GM21423 (cell line): ENCODE results near the gene BLACAT1.
"Not testable (repeated sequence)": the region's sequence is repeated elsewhere in the genome, so short reads cannot be mapped to it uniquely, and the experiment has no call there.

ENCODE experiments used
- ATAC-seq: cut with Tn5 transposase; IDR thresholded peaks from one replicate; pipeline ENCODE4 v1.9.1; 2021; ENCODE audit warnings: mild to moderate bottlenecking, moderate library complexity; ENCODE audit not compliant: unreplicated experiment

Gene BLACAT1

DNA sequence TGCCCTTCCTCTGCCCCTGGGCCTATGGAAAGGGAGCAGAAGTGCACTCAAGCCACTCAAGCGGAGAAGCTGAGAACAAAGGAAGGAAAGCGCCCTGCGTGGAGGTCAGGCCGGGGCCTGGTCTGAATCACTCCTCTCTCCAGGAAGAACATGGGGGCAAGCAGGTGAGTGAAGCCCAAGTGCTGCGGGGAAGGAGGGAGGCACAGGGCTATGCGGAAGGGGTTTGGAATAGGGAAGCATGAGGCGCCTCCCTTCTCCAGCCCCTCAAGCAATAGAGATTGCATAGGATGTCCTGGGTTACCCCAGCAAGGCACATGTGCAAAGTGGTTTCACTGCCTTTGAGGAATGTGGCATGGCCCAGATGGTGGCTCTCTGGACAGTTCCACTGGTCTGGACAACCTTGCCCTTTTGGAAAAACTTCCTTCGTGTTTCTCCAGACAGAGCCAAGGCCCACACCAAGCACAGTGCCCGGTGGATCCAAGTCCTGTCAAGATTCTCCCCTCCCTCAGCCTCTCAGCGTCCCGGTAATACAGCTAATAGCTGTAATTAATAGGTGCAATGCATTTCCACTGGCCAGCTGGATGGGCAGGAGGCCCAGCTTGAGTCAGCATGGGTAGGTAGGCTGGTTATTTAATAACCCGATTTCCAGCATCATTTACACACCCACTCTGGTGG, 13.7 kb downstream of the BLACAT1 start:
- no peak for ATAC-seq

DNA sequence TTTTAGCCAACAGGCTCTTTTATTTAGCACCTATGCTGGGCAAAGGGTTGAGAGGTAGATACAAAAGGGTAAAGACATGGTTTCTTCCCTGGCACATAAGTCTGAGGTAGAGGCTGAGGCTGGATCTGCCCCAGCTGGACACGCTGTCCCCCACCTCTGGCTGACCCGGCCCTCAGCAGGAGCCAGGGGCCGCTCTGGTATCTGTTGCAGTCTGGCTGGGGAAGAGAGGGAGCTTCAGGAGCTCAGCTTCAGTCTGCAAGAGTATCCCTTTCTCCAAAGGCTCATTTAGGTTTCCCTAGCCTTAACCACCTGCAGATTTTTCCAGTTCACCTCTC, 14.2 kb downstream of the BLACAT1 start:
- no peak for ATAC-seq

DNA sequence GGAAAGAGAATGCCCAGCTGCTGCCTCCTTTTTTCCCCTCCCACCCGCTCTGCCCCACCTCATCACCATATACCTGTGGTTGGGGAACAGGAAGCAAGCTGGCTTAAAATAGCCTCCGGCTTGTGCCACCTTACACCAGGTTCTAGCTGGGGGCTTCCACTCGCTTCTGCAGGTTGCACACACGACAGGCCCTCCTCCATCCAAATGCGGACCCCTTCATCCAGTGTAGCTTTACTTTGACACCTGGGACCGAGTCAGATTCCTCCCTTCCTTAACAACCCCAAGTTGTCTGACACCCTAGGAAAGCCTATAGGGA, 14.6 kb downstream of the BLACAT1 start:
- no peak for ATAC-seq

DNA sequence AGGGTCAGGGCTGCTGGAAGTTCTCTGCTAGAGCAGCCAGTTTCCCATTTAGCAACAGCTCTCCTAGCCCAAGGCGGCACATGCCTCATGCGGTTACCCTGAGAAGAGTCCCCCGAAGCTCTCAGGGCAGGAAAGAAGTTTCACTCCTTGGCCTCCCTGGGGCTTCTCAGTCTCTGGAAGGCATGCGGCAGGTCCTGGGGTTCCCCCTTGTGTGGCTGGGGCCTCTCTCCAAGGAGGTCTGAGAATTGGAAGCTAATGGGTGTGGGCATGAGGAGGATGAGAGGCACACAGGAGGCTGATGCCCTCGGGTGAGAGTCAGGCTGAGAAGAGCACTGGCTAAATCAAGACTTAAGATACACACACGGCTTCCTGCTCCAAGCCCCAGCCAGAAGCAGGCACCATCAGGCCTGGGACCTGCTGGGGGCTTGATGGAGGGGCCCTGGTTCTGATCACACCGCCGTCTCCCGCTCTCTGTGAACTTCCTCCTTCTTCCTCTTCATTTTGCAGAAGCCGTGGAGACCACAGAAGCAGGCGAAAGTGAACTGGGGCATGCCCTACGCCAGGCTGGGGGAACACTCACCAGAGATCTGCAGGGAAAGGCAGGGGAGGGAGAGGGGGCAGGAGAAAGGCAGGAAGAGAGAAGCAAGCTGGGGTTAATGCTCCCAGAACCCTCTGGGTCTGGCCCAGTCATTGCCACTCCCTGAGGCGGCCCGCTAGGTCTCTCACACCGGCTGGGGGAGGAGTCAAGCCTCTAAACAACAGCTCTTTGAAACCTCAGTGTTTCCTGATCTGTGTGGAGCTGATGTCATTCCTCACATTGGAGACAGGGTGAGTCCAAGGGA, 15.1 kb downstream of the BLACAT1 start:
- ATAC-seq, result peak; percentile 86

DNA sequence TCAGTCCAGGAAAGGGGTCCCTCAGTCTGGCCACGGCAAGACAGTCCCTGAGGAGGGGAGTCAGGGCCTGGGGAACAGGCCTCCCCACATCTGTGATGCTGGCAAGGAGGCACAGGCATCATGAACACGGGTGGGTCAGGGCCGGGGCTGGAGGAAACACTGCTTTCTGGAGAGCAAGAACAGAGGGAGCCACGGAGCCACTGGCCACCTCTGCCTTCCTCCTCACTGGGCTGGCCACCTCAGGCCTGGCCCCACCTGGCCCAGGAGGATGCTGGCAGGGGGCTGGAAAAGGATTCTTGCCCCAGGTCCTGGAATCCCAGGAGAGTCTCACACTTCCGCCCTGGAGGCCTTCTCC, 15.7 kb downstream of the BLACAT1 start:
- no peak for ATAC-seq

DNA sequence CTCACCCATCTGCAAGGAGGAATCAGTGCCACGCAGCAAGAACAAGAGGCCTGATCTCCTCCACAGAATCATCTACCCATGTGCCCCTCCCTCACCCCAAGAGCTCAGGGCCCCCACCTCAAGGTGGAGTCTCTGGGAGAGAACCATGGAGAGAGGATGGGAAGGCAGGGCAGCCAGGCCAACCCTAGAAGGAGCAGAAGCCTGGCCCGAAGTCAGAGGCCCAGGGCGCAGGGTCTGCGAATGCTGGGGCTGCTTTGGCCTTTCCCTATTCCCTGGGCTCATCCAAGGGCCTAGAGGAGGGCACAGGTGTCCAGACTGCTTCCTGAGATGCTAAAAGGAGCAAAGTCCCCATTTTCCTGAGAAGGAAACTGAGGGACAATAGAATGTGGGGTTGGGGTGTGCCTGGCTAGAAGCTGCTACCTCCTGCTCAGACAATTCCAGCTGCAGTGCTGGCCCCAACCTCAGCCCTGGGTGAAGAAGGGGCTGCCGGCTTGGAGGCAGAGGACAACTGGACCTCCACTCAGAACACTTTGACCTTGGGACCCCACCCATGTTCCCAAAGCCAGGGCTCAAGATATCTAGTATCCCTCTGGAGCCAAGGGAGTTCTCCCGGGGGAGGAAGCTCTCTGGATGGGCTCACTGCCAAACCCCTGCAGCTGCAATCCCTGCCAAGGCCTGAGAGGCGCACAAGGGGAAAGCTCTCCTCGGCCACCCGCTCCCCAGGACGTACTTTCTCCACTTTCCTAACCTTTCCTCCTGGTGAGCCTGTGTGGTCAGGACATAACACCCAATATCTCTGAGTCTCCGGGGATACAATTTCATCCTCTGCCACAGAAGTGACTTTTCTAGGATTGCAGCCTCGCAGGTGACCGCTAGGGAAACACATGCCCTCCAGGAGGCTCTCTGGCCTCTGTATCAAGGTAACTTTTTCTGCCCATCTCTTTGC, 17.4 kb downstream of the BLACAT1 start:
- ATAC-seq, result no peak

DNA sequence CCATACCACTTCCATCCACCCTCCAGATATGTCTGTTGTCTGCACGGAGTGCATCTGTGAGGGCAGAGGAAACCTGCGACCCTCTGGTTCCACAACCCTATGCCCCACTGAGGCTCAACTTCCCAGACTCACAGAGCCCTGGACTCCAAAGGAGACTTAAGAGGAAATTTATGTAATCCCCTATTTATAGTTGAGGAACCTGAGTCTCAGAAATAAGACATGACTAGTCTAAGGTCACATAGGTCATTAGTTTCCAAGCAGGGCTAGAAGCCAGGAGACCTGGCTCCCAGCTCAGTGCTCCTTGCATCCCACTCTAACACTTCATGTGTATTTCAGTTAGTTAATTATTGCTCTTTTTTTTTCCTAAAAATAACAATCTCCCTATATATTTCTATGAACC, 18.3 kb downstream of the BLACAT1 start:
- ATAC-seq, result no peak

DNA sequence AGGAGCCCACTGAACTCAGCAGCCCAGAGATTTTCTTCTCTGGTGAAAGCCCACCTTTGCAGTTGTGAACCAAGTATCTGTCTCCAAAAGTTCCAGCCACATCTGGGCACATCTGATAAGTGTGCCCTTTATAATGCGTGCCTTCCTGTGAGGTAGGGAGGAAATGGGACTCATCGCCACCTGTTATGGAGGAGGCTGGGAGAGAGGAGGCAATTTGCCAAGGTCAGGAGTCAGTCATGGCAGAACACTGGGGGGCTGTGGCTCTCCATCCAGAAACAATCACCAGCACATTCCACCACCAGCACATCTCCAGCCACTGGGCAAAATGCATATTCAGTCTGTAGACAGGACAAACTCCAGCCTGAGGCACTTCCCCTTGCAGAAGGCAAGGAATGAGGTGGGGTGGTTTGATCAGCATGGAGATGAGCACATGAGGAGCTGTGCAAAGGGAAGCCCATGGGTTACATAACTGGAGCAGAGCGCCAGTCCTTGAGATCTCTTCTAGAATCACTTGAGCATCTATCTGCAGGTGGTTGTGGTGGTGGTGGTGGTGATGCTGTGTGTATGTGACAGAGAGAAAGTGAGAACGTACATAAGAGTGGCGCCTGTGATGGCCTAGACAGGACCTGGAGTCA, 19.0 kb downstream of the BLACAT1 start:
- no peak for ATAC-seq

DNA sequence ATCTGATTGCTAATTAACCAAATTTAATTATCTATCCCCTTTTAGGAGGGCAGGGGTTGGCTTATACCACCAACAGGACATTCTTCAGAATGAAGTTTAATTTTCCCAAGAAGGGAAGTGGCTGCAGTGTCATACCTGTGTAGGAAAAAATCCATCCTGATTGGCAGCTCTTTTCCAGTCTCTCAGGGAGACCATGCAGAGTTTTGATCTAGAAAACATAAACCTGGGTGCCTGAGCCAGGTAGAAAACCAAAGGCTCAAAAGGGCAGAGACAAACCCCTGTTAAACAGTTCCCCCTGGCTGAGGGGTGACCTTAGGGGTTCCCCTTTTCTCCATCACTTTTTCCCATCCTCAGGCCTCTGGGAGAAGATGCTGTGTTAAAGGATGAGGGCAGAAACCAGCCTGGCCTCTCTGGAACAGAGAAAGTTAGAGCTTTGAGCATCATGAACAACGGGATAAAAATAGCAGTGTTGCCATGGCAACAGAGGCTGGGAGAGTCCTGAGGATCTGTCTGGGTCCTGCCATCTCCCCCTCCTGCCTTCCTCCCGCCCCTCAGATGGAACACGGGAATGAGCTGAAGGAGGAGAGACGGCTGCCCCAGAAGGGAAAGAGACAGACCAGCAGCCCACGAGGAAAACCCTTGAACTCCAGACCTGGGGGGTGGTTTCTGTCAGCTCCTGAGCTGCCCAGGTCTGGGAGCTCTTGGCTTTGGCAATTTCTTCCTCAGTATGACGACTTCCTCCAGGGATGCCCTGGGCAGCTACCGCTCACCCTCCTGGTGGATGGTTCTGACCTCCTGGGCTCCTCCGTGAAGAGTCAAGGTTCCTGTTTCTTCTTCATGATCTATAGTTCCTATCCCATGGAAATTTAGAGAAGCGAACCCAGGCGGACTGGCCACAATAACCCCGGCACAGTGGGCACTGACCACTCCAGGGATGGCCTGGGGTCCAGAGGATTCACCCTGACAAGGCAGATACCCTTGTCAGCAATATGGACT, 20.0 kb downstream of the BLACAT1 start:
- ATAC-seq, result no peak

DNA sequence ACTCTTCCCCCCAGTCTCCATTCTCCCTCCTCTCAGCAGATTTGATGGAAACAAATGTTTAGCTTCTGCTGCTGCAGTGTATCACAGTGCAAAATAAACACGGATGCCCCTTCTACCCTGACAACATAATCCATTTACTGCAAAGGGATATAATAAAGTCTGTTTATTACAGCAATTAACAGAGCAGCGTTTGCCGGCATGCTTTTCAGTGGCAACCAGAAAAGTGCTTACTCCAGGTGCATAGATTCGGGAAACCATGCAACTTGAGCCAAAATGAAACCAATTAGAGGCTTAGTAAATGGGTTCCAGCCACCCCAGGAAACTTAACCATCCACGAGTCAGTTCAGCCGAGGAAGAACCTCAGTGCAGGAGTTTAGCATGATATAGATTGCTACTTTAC, 21.1 kb downstream of the BLACAT1 start:
- ATAC-seq, result no peak

DNA sequence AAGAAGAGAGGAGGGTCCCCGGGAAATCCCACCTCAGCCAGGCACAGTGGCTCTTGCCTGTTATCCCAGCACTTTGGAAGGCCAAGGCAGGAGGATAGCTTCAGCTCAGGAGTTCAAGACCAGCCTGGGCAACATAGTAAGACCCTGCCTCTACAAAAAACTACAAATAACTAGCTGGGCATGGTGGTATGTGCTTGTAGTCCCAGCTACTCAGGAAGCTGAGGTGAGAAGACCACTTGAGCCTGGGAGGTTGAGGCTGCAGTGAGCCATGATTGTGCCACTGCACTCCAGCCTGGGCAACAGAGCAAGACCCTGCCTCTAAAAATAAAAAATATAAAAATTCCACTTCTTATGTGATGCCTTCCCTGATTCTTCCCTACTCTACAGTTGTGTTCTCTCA, 23.2 kb downstream of the BLACAT1 start:
- ATAC-seq, result not testable (repeated sequence)

DNA sequence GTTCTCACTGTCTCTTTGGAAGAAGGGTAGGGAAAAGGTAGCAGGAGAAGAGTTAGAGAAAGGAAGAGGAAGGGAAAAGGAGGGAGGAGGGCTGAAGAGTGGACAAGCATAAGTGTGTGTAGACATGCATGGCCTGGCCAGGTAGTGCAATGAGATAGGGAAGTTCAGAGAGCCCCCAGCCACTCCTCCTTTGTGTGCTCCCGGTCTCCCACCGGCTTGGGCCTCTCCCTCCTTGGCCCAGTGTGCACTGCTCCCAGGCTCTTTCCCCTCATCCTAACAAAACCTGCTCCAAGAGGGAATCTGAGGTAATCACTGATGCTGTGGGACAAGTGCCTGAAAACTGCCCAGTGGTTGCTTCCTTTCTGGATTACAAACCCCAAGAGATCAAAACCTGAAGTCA, 23.7 kb downstream of the BLACAT1 start:
- no peak for ATAC-seq

DNA sequence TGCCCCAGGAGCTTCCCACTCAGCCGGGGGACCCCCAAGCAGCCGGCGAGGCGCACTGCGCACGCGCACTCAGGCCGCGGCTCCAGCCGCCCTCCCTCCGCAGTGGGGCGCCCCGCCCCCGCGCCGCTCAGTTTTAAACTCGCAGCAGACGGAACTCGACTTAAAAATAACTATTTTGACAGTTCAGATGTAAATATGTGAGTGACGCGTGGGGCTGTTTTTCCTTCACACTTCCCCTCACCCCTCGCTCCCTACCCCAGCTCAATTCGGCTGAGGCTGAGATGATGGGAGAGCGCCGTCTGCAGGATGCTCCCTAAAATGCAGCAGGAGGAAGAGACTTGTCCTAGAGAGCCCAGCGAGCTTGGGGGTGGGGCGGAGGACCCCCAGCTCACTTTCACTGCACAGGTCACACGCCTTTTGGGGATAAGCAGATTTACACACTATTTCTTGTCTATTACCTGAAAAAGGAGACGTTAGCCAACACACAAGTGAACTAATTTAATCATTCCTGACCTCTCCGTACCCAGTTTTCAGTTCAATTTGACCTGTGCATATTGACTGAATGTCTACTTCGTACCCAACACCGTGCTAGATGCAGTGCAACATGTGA, 25.0 kb downstream of the BLACAT1 start:
- no peak for ATAC-seq

DNA sequence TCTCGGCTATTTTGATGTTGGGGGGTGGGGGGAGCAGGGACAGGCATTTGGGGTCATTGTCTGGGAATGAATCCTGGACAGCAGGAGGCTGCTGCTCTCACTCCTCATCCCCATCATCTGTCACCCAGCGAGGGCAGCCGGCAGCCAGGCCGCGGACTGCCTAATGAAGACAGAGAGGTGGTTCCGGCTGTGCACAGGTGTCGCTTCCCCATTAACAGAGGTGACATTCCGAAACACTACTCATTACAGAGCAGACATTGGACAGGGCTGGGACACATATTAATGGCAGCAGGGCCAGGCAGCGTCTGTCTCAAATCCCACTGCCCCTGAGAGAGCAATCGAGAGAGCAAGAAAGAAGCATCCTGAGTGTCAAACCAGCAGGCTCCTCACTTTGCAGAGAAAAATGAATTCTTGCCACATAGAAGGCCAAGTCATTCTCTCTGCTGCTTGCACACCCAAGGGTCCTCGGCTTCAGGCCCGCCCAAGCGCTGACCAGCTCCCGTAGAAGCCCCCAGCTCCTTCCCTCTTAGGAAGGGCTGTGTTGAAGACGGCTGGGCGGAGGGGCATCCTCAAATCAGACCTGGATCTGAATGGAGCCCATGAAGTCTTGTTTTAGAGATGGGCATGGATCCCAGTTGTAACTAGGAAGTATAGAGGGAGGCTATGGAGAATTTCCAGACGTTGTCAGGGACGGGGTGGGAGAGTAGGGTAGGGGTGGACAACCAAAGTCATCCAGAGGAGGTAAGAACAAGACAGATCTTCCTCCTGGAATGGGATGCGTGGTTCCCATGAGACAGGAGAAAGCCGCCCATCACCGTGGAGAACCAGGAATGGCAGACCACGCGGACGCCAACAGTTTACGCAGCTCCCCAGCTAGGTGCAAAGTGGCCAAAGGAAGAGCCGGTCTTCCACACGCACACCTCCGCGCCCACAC, 25.8 kb downstream of the BLACAT1 start:
- no peak for ATAC-seq

DNA sequence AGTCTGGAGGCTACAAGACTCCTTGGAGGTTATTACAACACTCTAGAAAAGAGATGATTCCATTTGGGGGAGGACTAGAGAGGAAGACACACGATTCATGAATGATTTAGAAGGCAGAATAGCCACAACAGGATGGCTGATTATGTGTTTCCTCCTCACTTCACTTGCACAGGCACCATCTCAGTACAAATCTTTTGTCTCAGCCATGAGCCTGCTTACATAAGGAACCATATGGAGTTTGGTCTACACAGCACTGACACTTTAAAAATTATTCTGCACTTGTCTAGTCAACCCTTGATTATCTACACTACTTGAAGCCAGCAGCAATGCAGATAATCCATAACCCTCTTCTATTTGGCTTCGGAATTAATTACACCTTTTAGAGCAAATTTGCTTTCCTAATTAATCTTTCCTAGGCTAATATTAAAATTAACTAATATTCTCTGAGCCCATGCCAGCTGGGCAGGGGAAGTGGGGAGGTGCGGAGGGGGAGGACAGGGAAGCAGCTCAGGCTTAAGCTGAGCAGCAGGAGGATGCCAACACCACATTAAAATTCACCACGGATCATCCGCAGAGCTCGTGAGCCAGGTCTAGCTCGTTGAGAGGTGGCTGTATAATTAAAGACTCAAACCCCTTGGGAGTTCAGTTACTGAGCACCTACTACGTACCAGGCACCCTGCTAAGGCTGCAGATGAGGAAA, 30.8 kb downstream of the BLACAT1 start:
- ATAC-seq, result no peak

DNA sequence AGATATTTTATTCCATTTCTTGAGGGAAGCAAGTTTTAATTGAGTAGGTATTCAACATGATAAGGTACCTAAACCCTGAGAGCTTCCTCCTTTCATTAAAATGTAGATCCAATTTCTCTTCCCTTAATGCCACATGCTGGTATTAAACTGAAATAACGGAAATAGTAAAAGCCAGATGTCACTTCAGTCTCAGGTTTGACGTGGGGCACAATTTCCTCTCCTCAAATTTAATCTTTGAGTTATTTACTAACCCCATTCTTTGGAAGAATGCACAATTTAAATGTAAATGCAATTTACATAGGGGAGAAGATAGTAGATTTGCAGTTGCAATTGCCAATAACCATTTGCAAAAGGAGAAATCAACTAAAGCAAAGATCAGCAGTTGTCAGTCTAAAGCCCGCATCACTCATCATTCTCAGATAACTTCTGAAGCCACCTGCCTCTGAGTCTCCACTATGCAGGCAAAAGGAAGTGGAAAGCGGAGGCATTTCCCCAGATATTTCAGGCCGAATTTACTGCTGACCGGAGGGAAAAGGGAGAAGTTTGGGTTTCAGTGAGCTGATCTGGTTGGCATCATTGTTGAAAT, 31.9 kb downstream of the BLACAT1 start:
- no peak for ATAC-seq

DNA sequence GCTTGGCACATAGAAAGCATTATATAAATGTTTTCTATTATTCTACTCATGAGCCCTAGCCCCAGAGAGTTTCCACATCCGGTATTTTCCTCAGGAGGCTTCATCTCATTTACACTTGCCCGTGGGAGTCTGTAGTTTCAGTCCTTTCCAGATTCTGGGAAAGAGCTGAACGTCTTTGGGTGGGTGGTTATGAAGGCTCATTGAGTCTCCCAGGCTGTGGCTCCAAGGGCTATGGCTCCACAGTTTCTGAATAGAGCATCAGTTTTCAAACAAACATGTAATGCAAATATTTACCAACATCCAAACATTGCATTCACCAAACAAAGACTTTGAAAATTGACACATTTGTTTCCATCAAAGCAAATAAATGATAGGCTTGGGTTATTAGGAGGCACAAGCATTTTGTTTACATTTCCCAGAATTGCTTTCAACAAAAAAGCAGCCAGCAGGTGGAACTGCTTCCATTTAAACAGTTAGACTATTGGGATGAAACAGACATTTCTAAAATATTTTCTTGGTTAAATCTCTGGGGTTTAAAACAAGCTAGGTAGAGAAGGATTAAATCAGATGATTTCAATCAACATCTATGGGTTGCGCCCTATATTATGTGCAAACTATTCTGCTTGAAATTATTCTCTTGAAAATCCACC, 32.7 kb downstream of the BLACAT1 start:
- ATAC-seq, result no peak
